Stomach (tissue), 4 donors: ENCODE results near the gene PDE8A.

Experiments used
- POLR2A ChIP-seq, 4 donors: fragments of 450-650 bp; IDR thresholded peaks; one replicate each; pipeline ENCODE4 v1.6.1; 2016; ENCODE audit warnings: antibody characterized with exemption in 4 of 4, control low read depth in 2 of 4, mild to moderate bottlenecking in 1 of 4, moderate library complexity in 1 of 4
- POLR2AphosphoS5 ChIP-seq, 3 donors: sonication (generic); formaldehyde crosslinking; IDR thresholded peaks; one replicate each; pipeline ENCODE4 v1.6.1; 2016; ENCODE audit warnings: antibody characterized with exemption in 3 of 3
- TF ChIP-seq, protein P1 (sequence below), 7 experiments: fragments of 450-650 bp in 4 of 7; fragments of 200-600 bp in 3 of 7; sonication (generic) in 3 of 7; IDR thresholded peaks; one replicate each; pipeline ENCODE4 v1.5.1; 2016 to 2019; ENCODE audit warnings: antibody characterized with exemption in 7 of 7, control low read depth in 2 of 7, mild to moderate bottlenecking in 1 of 7

- TF ChIP-seq, protein P1, sequence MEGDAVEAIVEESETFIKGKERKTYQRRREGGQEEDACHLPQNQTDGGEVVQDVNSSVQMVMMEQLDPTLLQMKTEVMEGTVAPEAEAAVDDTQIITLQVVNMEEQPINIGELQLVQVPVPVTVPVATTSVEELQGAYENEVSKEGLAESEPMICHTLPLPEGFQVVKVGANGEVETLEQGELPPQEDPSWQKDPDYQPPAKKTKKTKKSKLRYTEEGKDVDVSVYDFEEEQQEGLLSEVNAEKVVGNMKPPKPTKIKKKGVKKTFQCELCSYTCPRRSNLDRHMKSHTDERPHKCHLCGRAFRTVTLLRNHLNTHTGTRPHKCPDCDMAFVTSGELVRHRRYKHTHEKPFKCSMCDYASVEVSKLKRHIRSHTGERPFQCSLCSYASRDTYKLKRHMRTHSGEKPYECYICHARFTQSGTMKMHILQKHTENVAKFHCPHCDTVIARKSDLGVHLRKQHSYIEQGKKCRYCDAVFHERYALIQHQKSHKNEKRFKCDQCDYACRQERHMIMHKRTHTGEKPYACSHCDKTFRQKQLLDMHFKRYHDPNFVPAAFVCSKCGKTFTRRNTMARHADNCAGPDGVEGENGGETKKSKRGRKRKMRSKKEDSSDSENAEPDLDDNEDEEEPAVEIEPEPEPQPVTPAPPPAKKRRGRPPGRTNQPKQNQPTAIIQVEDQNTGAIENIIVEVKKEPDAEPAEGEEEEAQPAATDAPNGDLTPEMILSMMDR (IDR thresholded peaks at IDR 0.05), result no peak
- TF ChIP-seq POLR2A (IDR thresholded peaks at IDR 0.05), result no peak
- TF ChIP-seq POLR2AphosphoS5 (IDR thresholded peaks at IDR 0.05), result no peak
Measured at GRCh38 chr15:84962955-84963354, 18.7 kb upstream of the PDE8A start.
